ENCODE measurements around the gene RAB32. TPM values are rescaled to one million over a fixed set of nuclear protein-coding genes. Genes with fewer than 3 reads are reported as not detected.

Gene RAB32
- total RNA-seq, 1 donor from 2014 or later, result 54.2 TPM

DNA sequence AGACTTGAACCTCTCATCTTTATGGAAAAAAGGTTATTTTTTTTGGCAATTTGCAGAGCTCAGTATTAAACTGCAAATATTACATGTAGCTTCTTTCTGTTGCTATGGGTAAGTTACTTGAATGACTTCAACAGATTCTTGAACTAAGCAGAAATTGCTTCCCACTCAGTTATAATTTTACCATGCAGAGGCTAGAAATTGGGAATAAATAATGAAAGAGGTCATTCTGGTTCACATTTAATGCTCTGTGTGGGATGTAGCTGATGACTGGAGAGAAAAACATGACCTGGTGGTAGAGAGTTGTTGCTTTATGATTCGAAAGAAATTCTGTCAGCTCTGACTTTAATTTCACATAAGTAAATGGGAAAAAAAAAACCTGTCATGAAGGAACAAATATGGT is 38.3 kb downstream of the RAB32 start:
- no peaks in the 10 kb centered on the region for H3K9me3 Mint-ChIP-seq (ENCODE audit: unreplicated experiment)
- no peak for DNase-seq (ENCODE audit: extremely low spot score, unreplicated experiment)
- H3K27me3 Mint-ChIP-seq (ENCODE audit: unreplicated experiment), result peaks cover 5% of the 10 kb centered on the region
- H3K36me3 Mint-ChIP-seq (ENCODE audit: unreplicated experiment), result no peaks in the 10 kb centered on the region
- no peak overlapping the region for H3K4me3 Mint-ChIP-seq (ENCODE audit: unreplicated experiment)
- TF ChIP-seq, protein P1, sequence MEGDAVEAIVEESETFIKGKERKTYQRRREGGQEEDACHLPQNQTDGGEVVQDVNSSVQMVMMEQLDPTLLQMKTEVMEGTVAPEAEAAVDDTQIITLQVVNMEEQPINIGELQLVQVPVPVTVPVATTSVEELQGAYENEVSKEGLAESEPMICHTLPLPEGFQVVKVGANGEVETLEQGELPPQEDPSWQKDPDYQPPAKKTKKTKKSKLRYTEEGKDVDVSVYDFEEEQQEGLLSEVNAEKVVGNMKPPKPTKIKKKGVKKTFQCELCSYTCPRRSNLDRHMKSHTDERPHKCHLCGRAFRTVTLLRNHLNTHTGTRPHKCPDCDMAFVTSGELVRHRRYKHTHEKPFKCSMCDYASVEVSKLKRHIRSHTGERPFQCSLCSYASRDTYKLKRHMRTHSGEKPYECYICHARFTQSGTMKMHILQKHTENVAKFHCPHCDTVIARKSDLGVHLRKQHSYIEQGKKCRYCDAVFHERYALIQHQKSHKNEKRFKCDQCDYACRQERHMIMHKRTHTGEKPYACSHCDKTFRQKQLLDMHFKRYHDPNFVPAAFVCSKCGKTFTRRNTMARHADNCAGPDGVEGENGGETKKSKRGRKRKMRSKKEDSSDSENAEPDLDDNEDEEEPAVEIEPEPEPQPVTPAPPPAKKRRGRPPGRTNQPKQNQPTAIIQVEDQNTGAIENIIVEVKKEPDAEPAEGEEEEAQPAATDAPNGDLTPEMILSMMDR (IDR thresholded peaks at IDR 0.05), result no peak
- no peaks in the 10 kb centered on the region for H3K4me1 Mint-ChIP-seq (ENCODE audit: unreplicated experiment)
- no peak overlapping the region for H3K27ac Mint-ChIP-seq (ENCODE audit: unreplicated experiment)

DNA sequence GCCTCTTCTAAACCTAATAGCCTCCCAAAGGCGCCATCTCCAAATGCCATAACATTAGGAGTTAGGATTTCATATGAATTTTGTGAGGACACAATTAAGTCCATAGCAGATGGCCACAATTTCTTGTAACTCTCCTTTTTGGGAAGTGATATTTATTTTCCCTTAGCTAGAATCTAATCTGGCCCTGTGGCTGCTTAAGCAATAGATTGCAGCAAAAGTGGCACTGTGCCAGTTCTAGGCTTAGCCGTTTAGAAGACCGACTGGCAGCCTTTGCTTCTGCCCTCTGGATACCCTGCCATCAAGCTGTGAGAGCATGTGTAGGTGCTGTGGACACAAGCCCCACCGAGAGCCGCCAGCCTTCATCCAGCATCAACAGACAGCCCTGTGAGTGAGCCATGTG is 39.2 kb downstream of the RAB32 start:
- Mint-ChIP-seq H3K27ac (ENCODE audit: unreplicated experiment) (no peak overlapping the region), H3K9me3 (ENCODE audit: unreplicated experiment) (no peaks in the 10 kb centered on the region), H3K27me3 (ENCODE audit: unreplicated experiment) (peaks cover 3% of the 10 kb centered on the region), H3K4me1 (ENCODE audit: unreplicated experiment) (no peaks in the 10 kb centered on the region), H3K36me3 (ENCODE audit: unreplicated experiment) (no peaks in the 10 kb centered on the region), H3K4me3 (ENCODE audit: unreplicated experiment) (no peak overlapping the region)
- TF ChIP-seq, protein P1 (IDR thresholded peaks at IDR 0.05), result no peak
- DNase-seq (ENCODE audit: extremely low spot score, unreplicated experiment), result no peak

DNA sequence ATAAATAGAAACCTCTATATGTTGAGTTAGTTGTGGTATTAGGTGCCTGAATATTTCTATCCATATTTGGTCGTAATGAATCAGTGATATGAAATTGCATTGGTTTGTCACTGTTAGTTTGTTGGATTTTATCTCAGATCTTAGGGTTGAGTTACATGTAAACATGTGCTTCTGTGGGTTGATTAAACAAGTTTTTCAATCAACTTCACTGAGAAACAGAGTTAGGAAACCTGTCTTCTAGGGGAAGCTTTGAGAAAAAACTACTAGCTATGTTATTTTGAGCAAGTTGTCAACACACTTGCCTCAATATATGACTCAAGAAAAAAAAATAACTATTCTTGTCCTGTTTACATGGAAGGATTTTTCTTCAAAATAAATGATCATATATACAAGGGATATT is 40.3 kb downstream of the RAB32 start:
- no peak for DNase-seq (ENCODE audit: extremely low spot score, unreplicated experiment)

GRCh38 chr6:146587459-146587858 is 43.8 kb downstream of the RAB32 start:
- no peak for DNase-seq (ENCODE audit: extremely low spot score, unreplicated experiment)
- Mint-ChIP-seq H3K27me3 (ENCODE audit: unreplicated experiment) (peaks cover 11% of the 10 kb centered on the region), H3K27ac (ENCODE audit: unreplicated experiment) (no peak overlapping the region), H3K9me3 (ENCODE audit: unreplicated experiment) (no peaks in the 10 kb centered on the region), H3K36me3 (ENCODE audit: unreplicated experiment) (no peaks in the 10 kb centered on the region), H3K4me1 (ENCODE audit: unreplicated experiment) (no peaks in the 10 kb centered on the region), H3K4me3 (ENCODE audit: unreplicated experiment) (no peak overlapping the region)
- TF ChIP-seq, protein P1 (IDR thresholded peaks at IDR 0.05), result no peak

More for the DNA sequence above, 40.3 kb downstream of the RAB32 start:
- no peak overlapping the region for H3K27ac Mint-ChIP-seq (ENCODE audit: unreplicated experiment)
- H3K4me1 Mint-ChIP-seq (ENCODE audit: unreplicated experiment), result no peaks in the 10 kb centered on the region
- TF ChIP-seq, protein P1 (IDR thresholded peaks at IDR 0.05), result no peak
- H3K9me3 Mint-ChIP-seq (ENCODE audit: unreplicated experiment), result no peaks in the 10 kb centered on the region
- H3K4me3 Mint-ChIP-seq (ENCODE audit: unreplicated experiment), result no peak overlapping the region
- H3K36me3 Mint-ChIP-seq (ENCODE audit: unreplicated experiment), result no peaks in the 10 kb centered on the region
- peaks cover 3% of the 10 kb centered on the region for H3K27me3 Mint-ChIP-seq (ENCODE audit: unreplicated experiment)

DNA sequence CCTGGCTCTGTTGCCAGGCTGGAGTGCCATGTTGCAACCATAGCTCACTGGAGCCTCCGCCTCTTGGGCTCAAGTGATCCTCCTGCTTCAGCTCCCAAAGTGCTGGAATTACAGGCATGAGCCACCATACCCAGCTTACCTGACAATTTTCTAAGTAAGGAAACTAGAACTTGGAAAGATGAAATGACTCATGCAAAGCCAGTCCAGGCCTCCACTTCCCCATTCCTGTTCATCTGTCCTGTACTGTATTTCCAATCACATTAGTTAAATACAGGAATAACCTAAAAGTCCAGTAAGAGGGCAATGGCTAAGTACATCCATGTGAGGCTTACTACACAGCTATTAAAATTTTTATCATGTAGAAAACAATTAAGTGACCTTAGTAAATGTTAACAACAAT is 46.9 kb downstream of the RAB32 start:
- no peak overlapping the region for H3K27ac Mint-ChIP-seq (ENCODE audit: unreplicated experiment)
- no peak for DNase-seq (ENCODE audit: extremely low spot score, unreplicated experiment)
- H3K36me3 Mint-ChIP-seq (ENCODE audit: unreplicated experiment), result no peaks in the 10 kb centered on the region
- no peak overlapping the region for H3K4me3 Mint-ChIP-seq (ENCODE audit: unreplicated experiment)
- TF ChIP-seq, protein P1 (IDR thresholded peaks at IDR 0.05), result no peak
- H3K9me3 Mint-ChIP-seq (ENCODE audit: unreplicated experiment), result no peaks in the 10 kb centered on the region
- no peaks in the 10 kb centered on the region for H3K4me1 Mint-ChIP-seq (ENCODE audit: unreplicated experiment)
- peaks cover 24% of the 10 kb centered on the region for H3K27me3 Mint-ChIP-seq (ENCODE audit: unreplicated experiment)

Measured in osteocyte (in vitro differentiated cells).